HTR-8/SVneo (cell line): Measurements from ENCODE around the gene ZNF503.

Experiments used
- DNase-seq: peaks from one replicate; pipeline ENCODE4 v3.0.0; 2011; ENCODE audit warnings: low spot score, mixed read lengths; ENCODE audit not compliant: insufficient read length
- FAIRE-seq: peaks from 2 replicates; lab custom pipeline; 2011; peaks lifted over from hg19 to GRCh38; lab: Jason Lieb, UNC

Gene ZNF503

DNA sequence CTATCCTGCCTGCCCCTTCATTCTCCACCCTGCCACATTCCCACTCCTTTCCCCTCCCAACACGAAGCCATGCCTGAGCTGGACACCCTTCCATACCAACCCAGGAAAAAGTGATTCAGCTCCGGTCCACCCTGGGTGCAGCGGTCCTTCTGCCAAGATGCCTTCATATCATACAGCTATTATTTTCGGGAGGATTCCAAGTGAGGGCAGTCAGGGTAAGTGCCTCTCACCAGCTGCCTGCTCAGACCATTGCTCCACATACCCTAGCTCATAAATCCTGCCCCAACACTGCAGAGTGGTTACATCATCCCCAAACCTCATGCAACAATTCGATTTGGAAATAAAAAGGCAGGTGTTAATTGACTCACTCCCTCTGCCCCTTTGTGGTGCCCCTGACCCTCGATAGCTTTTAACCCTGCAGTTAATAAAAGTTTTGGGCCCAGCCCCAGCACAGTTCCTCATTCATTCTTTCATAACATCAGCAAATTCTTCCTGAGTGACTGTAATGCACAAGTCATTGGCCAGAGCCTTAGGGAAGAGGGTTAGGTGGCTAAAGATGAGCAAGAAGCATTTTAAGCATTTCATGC, 42.6 kb downstream of the ZNF503 start:
- FAIRE-seq: peak; percentile 86

DNA sequence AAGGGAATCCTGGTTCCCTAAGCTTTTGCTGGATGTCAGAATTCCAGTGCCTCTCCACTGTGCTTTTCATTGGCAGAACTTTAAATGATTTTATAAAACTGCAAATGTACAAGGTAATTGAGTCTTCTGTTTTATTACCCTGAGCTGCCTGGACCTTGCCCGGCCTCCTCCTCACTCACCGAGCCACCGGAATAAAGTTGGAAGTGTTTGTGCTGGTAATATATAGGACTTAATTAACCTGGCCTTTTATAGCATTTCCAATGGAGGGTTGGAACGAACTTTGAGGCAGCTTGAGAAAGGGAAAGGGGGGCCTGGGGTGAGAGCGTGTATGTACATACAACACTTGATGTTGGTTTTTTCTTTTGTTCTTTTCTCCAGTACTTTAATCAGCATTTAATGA, 43.4 kb downstream of the ZNF503 start:
- DNase-seq (no peak), FAIRE-seq (no peak)

More for the DNA sequence above, 42.6 kb downstream of the ZNF503 start:
- DNase-seq: peak; percentile 84

GRCh38 chr10:75357500-75357899, 44.1 kb downstream of the ZNF503 start:
- FAIRE-seq (no peak), DNase-seq (no peak)

- DNase-seq (no peak), FAIRE-seq (no peak)
These were observed 45.1 kb downstream of the ZNF503 start for GRCh38 chr10:75356484-75356883.

- no peak for FAIRE-seq
- DNase-seq: no peak
These were observed 45.9 kb downstream of the ZNF503 start for GRCh38 chr10:75355706-75356105.

- DNase-seq: no peak
- FAIRE-seq: no peak
These were observed 48.4 kb downstream of the ZNF503 start for GRCh38 chr10:75353183-75353582.

DNA sequence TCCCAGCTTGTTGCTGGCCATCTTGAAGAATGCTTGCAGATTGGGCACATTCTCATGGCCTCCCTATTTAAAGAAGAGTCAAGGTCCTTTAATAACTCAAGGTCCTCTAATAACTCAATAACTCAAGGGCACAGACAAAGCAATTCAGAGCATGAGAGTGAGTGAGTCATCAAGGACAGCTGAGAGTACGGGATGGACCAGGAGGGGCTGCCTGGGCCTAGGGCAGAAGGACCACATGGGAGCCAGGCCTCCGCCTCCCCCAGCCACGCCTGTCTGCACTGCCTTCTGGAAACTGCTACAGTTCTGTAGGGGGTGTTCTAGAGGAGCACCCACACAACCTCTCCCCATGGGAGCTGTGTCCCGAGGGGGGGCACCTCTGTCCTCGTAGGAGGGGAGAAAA, 48.9 kb downstream of the ZNF503 start:
- FAIRE-seq (peak; percentile 67), DNase-seq (peak; percentile 54)

DNA sequence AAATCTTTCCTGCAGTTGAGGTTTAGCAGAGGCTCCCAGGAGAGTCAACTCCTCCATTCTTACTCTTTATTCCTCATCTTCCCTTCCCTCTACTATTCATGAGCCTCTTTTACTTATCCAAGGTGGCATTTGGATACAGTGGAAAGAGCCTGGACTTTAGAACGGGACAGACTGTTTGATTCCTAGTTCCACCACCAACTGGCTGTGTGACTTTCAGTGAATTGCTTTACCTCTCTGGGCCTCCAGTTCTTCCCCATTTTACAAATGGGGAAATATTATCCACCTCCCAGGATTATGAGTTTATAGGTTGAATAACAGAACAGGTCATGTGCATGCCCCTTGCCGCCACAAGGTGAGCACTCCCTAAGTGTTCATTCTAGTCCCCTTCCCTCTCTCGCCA, 49.9 kb downstream of the ZNF503 start:
- FAIRE-seq: no peak
- DNase-seq: no peak

DNA sequence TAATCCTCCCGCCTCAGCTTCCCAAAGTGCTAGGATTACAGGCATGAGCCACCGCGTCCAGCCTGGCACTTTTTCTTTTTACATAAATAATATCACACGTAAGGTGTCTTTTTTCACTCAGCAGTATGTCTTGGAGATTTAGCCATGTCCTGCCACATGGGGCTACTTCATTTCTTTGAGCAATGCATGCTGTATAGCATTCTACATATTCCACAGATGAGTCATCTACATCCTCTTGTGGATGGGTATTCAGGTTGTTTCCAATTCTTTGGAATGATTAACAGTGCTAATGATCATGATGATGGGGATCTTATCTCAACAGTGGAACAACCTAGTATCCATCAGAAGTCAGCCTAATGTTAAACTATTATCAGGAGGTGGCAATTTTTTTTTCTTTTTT, 50.8 kb downstream of the ZNF503 start:
- peak; percentile 78 for DNase-seq
- FAIRE-seq: peak; percentile 67
